Cortex of kidney (tissue), 1 donor: ENCODE measurements around the gene GATAD1.
"Not testable (repeated sequence)": the region's sequence is repeated elsewhere in the genome, so short reads cannot be mapped to it uniquely, and the experiment has no call there.

Experiments
- DNase-seq: peaks from one replicate; lab custom pipeline; 2025; lab: John Stamatoyannopoulos, UW

GATAD1 gene

GRCh38 chr7:92436612-92437445 lies 10.5 kb upstream of the GATAD1 start:
- no peak for DNase-seq

GRCh38 chr7:92437956-92438491 lies 9.3 kb upstream of the GATAD1 start:
- DNase-seq: no peak

- not testable (repeated sequence) for DNase-seq
Observed at GRCh38 chr7:92442720-92443119, 4.6 kb upstream of the GATAD1 start.

- DNase-seq: no peak
Observed at GRCh38 chr7:92446869-92447344, 375 bp upstream of the GATAD1 start.

- no peak for DNase-seq
Observed at GRCh38 chr7:92448205-92448747, 994 bp downstream of the GATAD1 start.

GRCh38 chr7:92451645-92452044 lies 4.4 kb downstream of the GATAD1 start:
- DNase-seq: no peak

GRCh38 chr7:92456236-92456635 lies 9.0 kb downstream of the GATAD1 start:
- no peak for DNase-seq

GRCh38 chr7:92460109-92460508 lies 12.8 kb downstream of the GATAD1 start:
- no peak for DNase-seq

- DNase-seq: no peak
Observed at GRCh38 chr7:92460510-92460909, 13.2 kb downstream of the GATAD1 start.

- DNase-seq: no peak
Observed at GRCh38 chr7:92461027-92462003, 14.0 kb downstream of the GATAD1 start.

GRCh38 chr7:92462560-92462959 lies 15.3 kb downstream of the GATAD1 start:
- DNase-seq: no peak

- no peak for DNase-seq
Observed at GRCh38 chr7:92464515-92464914, 17.2 kb downstream of the GATAD1 start.

- DNase-seq: no peak
Observed at GRCh38 chr7:92466682-92467081, 19.4 kb downstream of the GATAD1 start.

GRCh38 chr7:92468589-92468988 lies 21.3 kb downstream of the GATAD1 start:
- DNase-seq: not testable (repeated sequence)

GRCh38 chr7:92473989-92474388 lies 26.7 kb downstream of the GATAD1 start:
- not testable (repeated sequence) for DNase-seq

- DNase-seq: not testable (repeated sequence)
Observed at GRCh38 chr7:92475261-92475770, 28.0 kb downstream of the GATAD1 start.

- not testable (repeated sequence) for DNase-seq
Observed at GRCh38 chr7:92475851-92476590, 28.7 kb downstream of the GATAD1 start.

- not testable (repeated sequence) for DNase-seq
Observed at GRCh38 chr7:92477681-92478080, 30.4 kb downstream of the GATAD1 start, which contains the start of gene ERVW-1. Gene ERVW-1 (minus strand): TSS chr7:92477946. CDS start chr7:92470381, 7,565 bp downstream.

- DNase-seq: no peak
Observed at GRCh38 chr7:92478095-92478494, 30.8 kb downstream of the GATAD1 start.

- DNase-seq: no peak
Observed at GRCh38 chr7:92478711-92479110, 31.4 kb downstream of the GATAD1 start.

- DNase-seq: not testable (repeated sequence)
Observed at GRCh38 chr7:92479146-92479545, 31.9 kb downstream of the GATAD1 start.
